GM06990 (cell line): ENCODE results near the gene COL5A1.

ENCODE experiments used
- DNase-seq: peaks from one replicate; pipeline ENCODE4 v3.0.0-alpha.2; 2011; ENCODE audit not compliant: insufficient read length; ENCODE audit errors: extremely low read depth
- H3K27me3 ChIP-seq: replicated peaks from 2 replicates; pipeline ENCODE4 v1.6.0; 2011; ENCODE audit warnings: low read length; ENCODE audit not compliant: control insufficient read depth, insufficient read depth
- H3K36me3 ChIP-seq: 2 replicates; pipeline ENCODE4 v1.5.1; 2011; ENCODE audit warnings: low read length; ENCODE audit not compliant: control insufficient read depth, insufficient read depth
- H3K4me3 ChIP-seq: replicated peaks from 2 replicates; pipeline ENCODE4 v1.5.1; 2011; ENCODE audit warnings: low read depth, mild to moderate bottlenecking, control low read depth, low read length
- TF ChIP-seq, protein P1 (sequence below): IDR thresholded peaks from 2 replicates; pipeline ENCODE4 v1.5.1; 2011; ENCODE audit warnings: low read length, control low read depth, mild to moderate bottlenecking, inconsistent platforms; ENCODE audit not compliant: insufficient read depth, poor library complexity, severe bottlenecking

Gene COL5A1

DNA sequence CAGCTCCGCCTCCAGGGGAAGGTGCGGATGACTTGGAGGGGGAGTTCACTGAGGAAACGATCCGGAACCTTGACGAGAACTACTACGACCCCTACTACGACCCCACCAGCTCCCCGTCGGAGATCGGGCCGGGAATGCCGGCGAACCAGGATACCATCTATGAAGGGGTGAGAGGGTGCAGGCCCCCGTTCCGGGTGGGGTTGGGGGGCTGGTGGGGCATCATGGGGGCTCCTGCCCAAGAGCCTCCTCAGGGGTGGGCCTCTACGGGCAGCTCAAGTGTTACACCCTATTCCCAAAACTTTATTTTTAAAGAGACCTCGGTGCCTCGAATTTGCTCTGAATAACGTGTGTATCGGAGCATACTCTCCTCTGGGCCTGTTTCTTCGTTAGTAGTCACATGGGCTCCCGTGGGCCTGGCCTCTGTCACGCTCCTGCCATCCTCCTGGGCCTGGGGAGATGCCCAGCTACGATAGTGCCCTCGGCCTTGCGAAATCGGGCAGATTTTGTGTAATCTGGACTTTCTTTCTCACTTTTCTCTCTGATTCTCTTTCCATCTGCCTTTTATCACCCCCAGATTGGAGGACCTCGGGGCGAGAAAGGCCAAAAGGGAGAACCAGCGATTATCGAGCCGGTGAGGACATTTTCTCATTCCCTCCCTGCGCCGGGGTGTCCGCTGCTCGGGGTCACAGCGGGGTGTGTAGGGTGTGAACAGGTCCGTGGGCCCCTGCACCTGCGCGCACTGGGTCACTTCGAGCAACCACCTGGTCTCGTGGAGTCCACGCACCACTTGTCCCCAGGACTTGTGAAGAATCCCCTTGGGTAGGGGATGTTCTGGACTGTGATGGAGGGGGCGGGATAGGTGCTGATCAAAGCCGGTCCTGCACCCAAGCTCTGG, 90.1 kb downstream of the COL5A1 start:
- DNase-seq: no peak
- TF ChIP-seq, protein P1, sequence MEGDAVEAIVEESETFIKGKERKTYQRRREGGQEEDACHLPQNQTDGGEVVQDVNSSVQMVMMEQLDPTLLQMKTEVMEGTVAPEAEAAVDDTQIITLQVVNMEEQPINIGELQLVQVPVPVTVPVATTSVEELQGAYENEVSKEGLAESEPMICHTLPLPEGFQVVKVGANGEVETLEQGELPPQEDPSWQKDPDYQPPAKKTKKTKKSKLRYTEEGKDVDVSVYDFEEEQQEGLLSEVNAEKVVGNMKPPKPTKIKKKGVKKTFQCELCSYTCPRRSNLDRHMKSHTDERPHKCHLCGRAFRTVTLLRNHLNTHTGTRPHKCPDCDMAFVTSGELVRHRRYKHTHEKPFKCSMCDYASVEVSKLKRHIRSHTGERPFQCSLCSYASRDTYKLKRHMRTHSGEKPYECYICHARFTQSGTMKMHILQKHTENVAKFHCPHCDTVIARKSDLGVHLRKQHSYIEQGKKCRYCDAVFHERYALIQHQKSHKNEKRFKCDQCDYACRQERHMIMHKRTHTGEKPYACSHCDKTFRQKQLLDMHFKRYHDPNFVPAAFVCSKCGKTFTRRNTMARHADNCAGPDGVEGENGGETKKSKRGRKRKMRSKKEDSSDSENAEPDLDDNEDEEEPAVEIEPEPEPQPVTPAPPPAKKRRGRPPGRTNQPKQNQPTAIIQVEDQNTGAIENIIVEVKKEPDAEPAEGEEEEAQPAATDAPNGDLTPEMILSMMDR: no peak
- no peak overlapping the region for H3K4me3 ChIP-seq
- no peaks in the 10 kb centered on the region for H3K36me3 ChIP-seq
- no peaks in the 10 kb centered on the region for H3K27me3 ChIP-seq

DNA sequence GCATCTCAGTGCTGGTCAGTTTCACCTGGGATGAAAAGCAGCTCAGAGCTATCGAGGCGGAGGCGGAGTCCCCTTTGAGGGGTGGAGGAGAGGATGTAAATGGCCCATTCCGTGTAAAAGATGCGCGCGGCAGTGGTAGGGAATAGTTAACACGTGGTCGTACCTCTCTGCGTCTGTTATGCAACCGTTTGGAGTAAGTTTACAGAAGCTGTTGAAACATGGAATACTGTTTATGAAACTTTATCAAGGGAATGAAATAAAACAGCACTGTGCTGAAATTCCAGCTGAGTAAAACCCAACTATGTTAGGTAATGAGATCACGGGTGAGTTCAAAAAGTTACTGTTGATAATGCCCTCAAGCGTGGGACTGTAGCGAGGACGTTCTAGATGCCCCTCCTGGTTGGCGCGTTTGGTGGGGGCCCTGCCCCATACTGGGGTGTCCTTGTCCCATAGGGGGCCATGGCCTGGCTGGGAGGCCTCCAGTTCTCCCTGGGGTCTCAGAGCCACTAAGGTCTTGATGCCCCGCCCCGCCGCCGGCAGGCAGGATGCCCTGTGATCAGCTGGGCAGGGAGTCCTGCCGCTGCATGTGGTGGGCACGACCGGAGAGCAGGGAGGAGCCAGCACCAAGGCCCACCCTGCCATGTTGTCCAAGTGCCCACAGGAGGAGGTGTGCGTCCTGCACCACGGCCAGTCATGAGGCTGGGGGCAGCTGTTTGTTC, 90.9 kb downstream of the COL5A1 start:
- Histone ChIP-seq H3K36me3 (no peaks in the 10 kb centered on the region), H3K27me3 (no peaks in the 10 kb centered on the region; the same call in 1 of the 2 replicates), H3K4me3 (no peak overlapping the region)
- TF ChIP-seq, protein P1: no peak
- no peak for DNase-seq

DNA sequence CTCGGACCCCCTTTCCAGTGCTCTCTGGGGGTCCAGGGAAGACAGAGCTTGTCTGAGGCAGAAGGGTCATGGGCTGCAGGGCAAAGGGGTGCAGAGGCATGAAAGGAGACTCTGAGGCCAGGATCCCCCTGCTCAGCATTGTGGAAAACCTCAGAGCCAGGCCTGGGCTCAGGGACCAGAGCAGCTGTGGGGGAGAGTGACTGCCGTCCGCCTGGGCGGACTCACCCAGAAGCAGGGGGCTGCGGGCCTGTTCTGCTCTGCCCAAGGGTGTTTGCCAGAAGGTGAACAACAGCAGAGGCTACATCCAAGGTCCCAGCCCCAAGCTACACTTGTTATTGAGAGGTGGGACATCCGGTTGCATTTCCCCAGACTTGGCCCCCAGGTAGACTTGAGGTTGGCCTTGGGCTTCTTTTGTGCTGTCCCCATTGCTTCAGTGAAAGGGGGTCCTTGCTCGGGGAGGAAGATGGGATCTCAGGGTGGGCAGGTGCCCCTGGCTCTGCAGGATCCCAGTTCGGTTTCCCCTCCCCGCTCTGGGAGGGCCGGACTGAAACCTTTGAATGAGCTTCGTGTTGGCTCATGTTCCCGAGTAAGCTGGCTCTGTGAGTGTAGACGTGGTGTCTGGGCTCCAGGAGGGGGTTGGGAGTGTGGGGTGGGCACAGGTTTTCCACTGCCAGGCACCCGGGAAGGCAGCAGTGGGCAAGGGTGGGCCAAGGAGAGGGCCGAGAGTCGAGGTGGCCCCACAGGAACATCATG, 92.1 kb downstream of the COL5A1 start:
- no peak for DNase-seq
- Histone ChIP-seq H3K4me3 (no peak overlapping the region), H3K27me3 (no peaks in the 10 kb centered on the region; the same call in 1 of the 2 replicates), H3K36me3 (no peaks in the 10 kb centered on the region)
- TF ChIP-seq, protein P1: no peak

DNA sequence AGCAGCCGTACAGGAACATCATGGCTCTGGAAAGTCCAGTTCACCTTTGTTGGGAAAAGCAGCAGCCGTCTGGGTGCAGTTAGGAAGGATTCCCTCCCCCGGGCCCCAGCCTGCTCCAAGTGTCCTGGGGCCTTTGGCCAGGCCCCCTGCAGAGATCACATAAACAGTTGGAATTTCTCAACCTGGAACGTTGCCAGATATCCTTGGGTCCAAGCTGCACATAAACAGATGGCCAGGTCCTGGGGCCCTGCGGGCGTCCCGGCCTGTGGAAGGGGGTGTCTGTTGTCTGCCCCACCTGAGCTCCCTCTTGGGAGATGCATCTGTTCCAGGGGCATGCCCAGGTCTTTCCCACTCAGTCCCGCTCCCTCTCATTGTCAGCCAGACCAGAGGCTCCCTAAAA, 92.7 kb downstream of the COL5A1 start:
- no peak overlapping the region for H3K4me3 ChIP-seq
- H3K36me3 ChIP-seq: no peaks in the 10 kb centered on the region
- H3K27me3 ChIP-seq: no peaks in the 10 kb centered on the region; the same call in 1 of the 2 replicates
- TF ChIP-seq, protein P1: no peak
- no peak for DNase-seq

DNA sequence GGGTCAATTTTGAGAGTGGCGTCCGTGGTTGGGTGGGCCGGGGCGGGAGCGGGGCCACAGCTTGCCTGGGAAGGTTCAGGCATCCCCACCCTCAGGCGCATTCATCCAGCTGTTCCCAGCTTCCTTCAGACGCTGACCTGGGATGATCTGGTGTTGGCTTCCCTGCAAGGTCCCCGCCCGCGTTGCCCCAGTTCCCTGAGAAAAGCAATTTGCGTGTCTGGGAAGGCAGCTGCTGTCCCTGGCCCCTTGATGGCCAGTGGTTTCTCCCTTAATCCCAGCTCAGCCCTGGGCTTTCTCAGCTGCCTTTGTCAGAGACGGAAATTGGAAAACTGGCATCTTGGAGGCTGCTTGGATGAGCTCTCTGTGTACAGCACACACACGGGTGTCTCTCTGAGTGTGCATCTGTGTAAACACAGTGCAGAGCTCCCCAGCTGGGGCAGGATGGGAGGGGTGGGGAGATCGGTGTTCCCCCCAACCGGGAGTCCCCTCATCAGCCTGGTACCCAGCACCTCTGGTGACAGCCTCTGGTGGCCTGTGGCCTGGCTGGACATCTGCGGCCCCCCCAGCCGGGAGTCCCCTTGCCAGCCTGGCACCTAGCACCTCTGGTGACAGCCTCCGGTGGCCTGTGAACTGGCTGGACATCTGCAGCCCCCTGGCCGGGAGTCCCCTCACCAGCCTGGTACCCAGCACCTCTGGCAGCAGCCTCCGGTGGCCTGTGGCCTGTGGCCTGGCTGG, 94.0 kb downstream of the COL5A1 start:
- TF ChIP-seq, protein P1: no peak
- DNase-seq: no peak
- Histone ChIP-seq H3K27me3 (no peaks in the 10 kb centered on the region; the same call in 1 of the 2 replicates), H3K4me3 (no peak overlapping the region), H3K36me3 (no peaks in the 10 kb centered on the region)
